ENCODE results near the gene FAM240B.
A peak's percentile ranks its signal among the peaks of the same experiment; 100 is the strongest.

The FAM240B gene

GRCh38 chr9:38670542-38671371 is 49.2 kb downstream of the FAM240B start:
- H3K4me3 ChIP-seq (replicated peaks; ENCODE audit: low read depth, low read length): no peak overlapping the region
- TF ChIP-seq CTCF (IDR thresholded peaks at IDR 0.05; ENCODE audit: low read depth, low read length, missing control alignments): no peak
- DNase-seq (ENCODE audit: extremely low read depth, low read depth): no peak

GRCh38 chr9:38668791-38669466 is 51.0 kb downstream of the FAM240B start:
- TF ChIP-seq CTCF (IDR thresholded peaks at IDR 0.05; ENCODE audit: low read depth, low read length, missing control alignments): no peak

GRCh38 chr9:38662763-38663593 is 57.0 kb downstream of the FAM240B start:
- H3K4me3 ChIP-seq (replicated peaks; ENCODE audit: low read depth, low read length): no peak overlapping the region
- no peak for DNase-seq (ENCODE audit: extremely low read depth, low read depth)
- TF ChIP-seq CTCF (IDR thresholded peaks at IDR 0.05; ENCODE audit: low read depth, low read length, missing control alignments): peak; percentile 12

More at GRCh38 chr9:38668791-38669466, 51.0 kb downstream of the FAM240B start:
- DNase-seq (ENCODE audit: extremely low read depth, low read depth): no peak
- no peak overlapping the region for H3K4me3 ChIP-seq (replicated peaks; ENCODE audit: low read depth, low read length)

- H3K4me3 ChIP-seq (replicated peaks; ENCODE audit: low read depth, low read length): no peak overlapping the region
- DNase-seq (ENCODE audit: extremely low read depth, low read depth): no peak
- no peak for TF ChIP-seq CTCF (IDR thresholded peaks at IDR 0.05; ENCODE audit: low read depth, low read length, missing control alignments)
These were observed 60.4 kb downstream of the FAM240B start for GRCh38 chr9:38659538-38659937.

GRCh38 chr9:38656896-38657295 is 63.0 kb downstream of the FAM240B start:
- H3K4me3 ChIP-seq (replicated peaks; ENCODE audit: low read depth, low read length): no peak overlapping the region
- no peak for TF ChIP-seq CTCF (IDR thresholded peaks at IDR 0.05; ENCODE audit: low read depth, low read length, missing control alignments)
- DNase-seq (ENCODE audit: extremely low read depth, low read depth): no peak

- H3K4me3 ChIP-seq (replicated peaks; ENCODE audit: low read depth, low read length): no peak overlapping the region
- DNase-seq (ENCODE audit: extremely low read depth, low read depth): no peak
- TF ChIP-seq CTCF (IDR thresholded peaks at IDR 0.05; ENCODE audit: low read depth, low read length, missing control alignments): no peak
These were observed 67.4 kb downstream of the FAM240B start for GRCh38 chr9:38652486-38652885.

All from HFF-Myc (cell line).